HepG2 (cell line): Measurements from ENCODE around the gene SF3B2. TPM values are rescaled to one million over a fixed set of nuclear protein-coding genes. Genes with fewer than 3 reads are reported as not detected.

Experiments
- ATAC-seq: fragments of 200-7000 bp; cut with Tn5 transposase; 3 replicates; pipeline ENCODE4 v1.9.1; 2020; ENCODE audit warnings: mild to moderate bottlenecking, moderate library complexity
- BruUV-seq: library from RNA; stranded (reverse); fragments of 400-500 nt; replicated peaks from 2 replicates; lab custom pipeline; 2021; lab: Mats Ljungman, UMichigan
- CTCF ChIA-PET: fragments of 300-600 bp; formaldehyde crosslinking; extraction: SDS; loops from one replicate; lab custom pipeline; 2021; ENCODE audit warnings: low total read pairs, inconsistent platforms, low intra/inter-chr PET ratio; lab: Yijun Ruan, JAX
- POLR2A ChIA-PET: fragments of 350-600 bp; sonication (Branson Sonifier 250); formaldehyde crosslinking; loops from one replicate; lab custom pipeline; 2020; ENCODE audit warnings: antibody characterized with exemption, inconsistent platforms; lab: Yijun Ruan, JAX
- DNase-seq: peaks from one replicate; pipeline ENCODE4 v3.0.0-alpha.2; 2015; ENCODE audit warnings: low spot score
- FAIRE-seq: peaks from 3 replicates; lab custom pipeline; 2011; peaks lifted over from hg19 to GRCh38; lab: Jason Lieb, UNC
- H2AFZ ChIP-seq: one replicate; pipeline ENCODE4 v1.6.1; 2011; ENCODE audit warnings: low read length, inconsistent platforms
- H3K27ac ChIP-seq: fragments of 300-600 bp; 3 replicates; pipeline ENCODE4 v1.8.0; 2011; ENCODE audit warnings: mixed run types, mild to moderate bottlenecking, mixed read lengths, low read length, inconsistent platforms; ENCODE audit not compliant: insufficient read depth; ENCODE audit errors: extremely low read length
- H3K27me3 ChIP-seq, 2 experiments: fragments of 200-600 bp in 1 of 2; 2 replicates in 1 of 2; 3 replicates in 1 of 2; pipeline versions ENCODE4 v1.6.0 to v1.8.0; 2011; ENCODE audit warnings: low read length in 2 of 2, mild to moderate bottlenecking in 2 of 2, moderate library complexity in 2 of 2, inconsistent platforms in 1 of 2; ENCODE audit not compliant: insufficient read depth in 2 of 2, control insufficient read depth in 1 of 2
- H3K36me3 ChIP-seq, 2 experiments: fragments of 200-600 bp in 1 of 2; replicated peaks in 1 of 2; 2 replicates in 1 of 2; 3 replicates in 1 of 2; pipeline versions ENCODE4 v1.5.1 to v1.8.0; 2011; ENCODE audit warnings: low read length in 2 of 2, inconsistent platforms in 1 of 2; ENCODE audit not compliant: insufficient read depth in 2 of 2, control insufficient read depth in 1 of 2
- H3K4me1 ChIP-seq: 2 replicates; pipeline ENCODE4 v1.5.1; 2012; ENCODE audit warnings: low read length, inconsistent platforms; ENCODE audit not compliant: insufficient read depth
- H3K4me2 ChIP-seq: 2 replicates; pipeline ENCODE4 v1.6.0; 2011; ENCODE audit warnings: low read depth, low read length, inconsistent platforms
- H3K4me3 ChIP-seq, 3 experiments: fragments of 200-600 bp in 1 of 3; sonication (generic), shearing (Covaris generic) in 1 of 3; replicated peaks in 1 of 3; 2 replicates each; pipeline ENCODE4 v1.5.1; 2011 to 2016; ENCODE audit warnings: low read length in 3 of 3, inconsistent platforms in 2 of 3, low read depth in 2 of 3, mild to moderate bottlenecking in 2 of 3, control low read depth in 1 of 3, mixed read lengths in 1 of 3; ENCODE audit not compliant: insufficient read depth in 1 of 3
- H3K79me2 ChIP-seq: one replicate; pipeline ENCODE4 v1.6.1; 2011; ENCODE audit warnings: low read length, inconsistent platforms; ENCODE audit not compliant: insufficient read depth
- H3K9ac ChIP-seq: 2 replicates; pipeline ENCODE4 v1.6.0; 2011; ENCODE audit warnings: mild to moderate bottlenecking, low read depth, low read length, inconsistent platforms; ENCODE audit not compliant: insufficient read depth
- H3K9me3 ChIP-seq: 2 replicates; pipeline ENCODE4 v1.5.1; 2012; ENCODE audit warnings: mild to moderate bottlenecking, low read length
- H4K20me1 ChIP-seq: 2 replicates; pipeline ENCODE4 v1.6.0; 2011; ENCODE audit warnings: inconsistent platforms, mild to moderate bottlenecking, low read length, moderate library complexity; ENCODE audit not compliant: insufficient read depth
- ATF7-NPFF ChIP-seq: sonication (generic); formaldehyde crosslinking; IDR thresholded peaks from 2 replicates; pipeline ENCODE4 v1.8.1; 2023; ENCODE audit warnings: mild to moderate bottlenecking, low read depth, missing genetic modification reagents, moderate library complexity
- ESRRA ChIP-seq: sonication (generic); formaldehyde crosslinking; IDR thresholded peaks from 2 replicates; pipeline ENCODE4 v1.5.1; 2020; ENCODE audit warnings: mild to moderate bottlenecking, low read depth, missing genetic modification reagents
- HCFC1 ChIP-seq: fragments of 150-350 bp; IDR thresholded peaks from 2 replicates; pipeline ENCODE4 v1.6.1; 2014; ENCODE audit warnings: low read depth, low read length
- HOXA7 ChIP-seq: sonication (generic); formaldehyde crosslinking; IDR thresholded peaks from 2 replicates; pipeline ENCODE4 v1.8.1; 2022; ENCODE audit warnings: mild to moderate bottlenecking, missing genetic modification reagents, moderate library complexity
- MTA1 ChIP-seq: sonication (generic); formaldehyde crosslinking; IDR thresholded peaks from 2 replicates; pipeline ENCODE4 v1.4.0; 2020; ENCODE audit warnings: missing genetic modification reagents, mild to moderate bottlenecking, borderline replicate concordance
- PAF1 ChIP-seq: IDR thresholded peaks from 2 replicates; pipeline ENCODE4 v1.6.1; 2016; ENCODE audit warnings: missing genetic modification reagents, missing compliant biosample characterization
- POLR2A ChIP-seq, 2 experiments: IDR thresholded peaks; 2 replicates each; pipeline ENCODE4 v1.6.1; 2011; ENCODE audit warnings: low read depth in 2 of 2, low read length in 2 of 2, mild to moderate bottlenecking in 1 of 2, moderate library complexity in 1 of 2; ENCODE audit not compliant: insufficient read depth in 1 of 2
- POLR2AphosphoS5 ChIP-seq: IDR thresholded peaks from 2 replicates; pipeline ENCODE4 v1.6.1; 2012; ENCODE audit warnings: low read depth, low read length
- REPIN1 ChIP-seq: sonication (generic); formaldehyde crosslinking; IDR thresholded peaks from 2 replicates; pipeline ENCODE4 v1.8.0; 2022; ENCODE audit warnings: missing genetic modification reagents, low read depth, mild to moderate bottlenecking, borderline replicate concordance
- SALL1 ChIP-seq: sonication (generic); formaldehyde crosslinking; IDR thresholded peaks from 2 replicates; pipeline ENCODE4 v1.8.0; 2022; ENCODE audit warnings: mild to moderate bottlenecking, missing genetic modification reagents
- SP4 ChIP-seq: sonication (generic); formaldehyde crosslinking; IDR thresholded peaks from 2 replicates; pipeline ENCODE4 v1.8.1; 2023; ENCODE audit warnings: mild to moderate bottlenecking, missing genetic modification reagents
- SRSF4 ChIP-seq: fragments of 200-400 bp; formaldehyde crosslinking; IDR thresholded peaks from one replicate; pipeline ENCODE4 v1.6.1; 2018; ENCODE audit warnings: mild to moderate bottlenecking, low read depth, low read length, moderate library complexity; ENCODE audit not compliant: poor library complexity, severe bottlenecking
- TBX2 ChIP-seq: sonication (generic); formaldehyde crosslinking; IDR thresholded peaks from 2 replicates; pipeline ENCODE4 v1.5.0; 2020; ENCODE audit warnings: missing genetic modification reagents, mild to moderate bottlenecking, borderline replicate concordance
- ZBTB42 ChIP-seq: sonication (generic); formaldehyde crosslinking; IDR thresholded peaks from 2 replicates; pipeline ENCODE4 v1.5.0; 2020; ENCODE audit warnings: mild to moderate bottlenecking, missing genetic modification reagents
- ZNF18 ChIP-seq: sonication (generic); formaldehyde crosslinking; IDR thresholded peaks from 2 replicates; pipeline ENCODE4 v1.8.0; 2022; ENCODE audit warnings: mild to moderate bottlenecking, missing genetic modification reagents; ENCODE audit not compliant: insufficient replicate concordance
- ZNF703 ChIP-seq: sonication (generic); formaldehyde crosslinking; IDR thresholded peaks from 2 replicates; pipeline ENCODE4 v1.5.1; 2020; ENCODE audit warnings: missing genetic modification reagents, mild to moderate bottlenecking, moderate library complexity, borderline replicate concordance
- ZNF780A ChIP-seq: sonication (generic); formaldehyde crosslinking; IDR thresholded peaks from 2 replicates; pipeline ENCODE4 v1.8.0; 2022; ENCODE audit warnings: mild to moderate bottlenecking, missing genetic modification reagents, moderate library complexity
- WGBS: methylation state at CpG from one replicate; pipeline ENCODE4 v1.1.6; 2017; ENCODE audit warnings: low lambda C conversion rate; 5-methylcytosine and 5-hydroxymethylcytosine counted together
- in situ Hi-C: cut with HindIII; loops from 2 replicates; pipeline ENCODE4 v1.10.0; 2017; ENCODE audit warnings: low pct_unique_long_range_greater_than_20kb; ENCODE audit not compliant: extremely low pct_ligation_motif_present
- intact Hi-C: fragments of 100-400 bp; cut with micrococcal nuclease; formaldehyde crosslinking; loops from one replicate; pipeline ENCODE4 v1.10.0; 2022; ENCODE audit not compliant: unreplicated experiment
- polyA plus RNA-seq, 8 experiments: library from polyadenylated mRNA; depleted of rRNA in 3 of 8; stranded (reverse) in 7 of 8; unstranded in 1 of 8; fragments of >200 nt; fragmentation: Illumina TruSeq in 4 of 8; extraction: Trizol in 4 of 8; gene quantifications; 2 replicates each; pipeline versions ENCODE4 v1.2.1 to v1.2.3, GENCODE V29; 2011 to 2016; ENCODE audit warnings: low read depth in 4 of 8, missing spikeins in 1 of 8, mixed read lengths in 1 of 8; ENCODE audit not compliant: insufficient read depth in 1 of 8
- total RNA-seq, 5 experiments: library from RNA; depleted of rRNA; stranded (reverse); fragments of >200 nt; fragmentation: Illumina TruSeq; extraction: Trizol; gene quantifications; 2 replicates each; pipeline ENCODE4 v1.2.3, GENCODE V29; 2016; ENCODE audit warnings: low read depth in 1 of 5
- TF ChIP-seq, protein P1 (sequence below): sonication (generic); formaldehyde crosslinking; IDR thresholded peaks from 2 replicates; pipeline ENCODE4 v1.4.0; 2020; ENCODE audit warnings: mild to moderate bottlenecking, low read depth, missing genetic modification reagents
- TF ChIP-seq, protein P2 (sequence below): IDR thresholded peaks from 2 replicates; pipeline ENCODE4 v1.6.1; 2016; ENCODE audit warnings: control low read depth

SF3B2 gene
- total and polyA plus RNA-seq, 2 of the 13 experiments (the other 11 are each of a cell fraction or from before 2014, with no cell fraction given), result 70.4 to 153 TPM

DNA sequence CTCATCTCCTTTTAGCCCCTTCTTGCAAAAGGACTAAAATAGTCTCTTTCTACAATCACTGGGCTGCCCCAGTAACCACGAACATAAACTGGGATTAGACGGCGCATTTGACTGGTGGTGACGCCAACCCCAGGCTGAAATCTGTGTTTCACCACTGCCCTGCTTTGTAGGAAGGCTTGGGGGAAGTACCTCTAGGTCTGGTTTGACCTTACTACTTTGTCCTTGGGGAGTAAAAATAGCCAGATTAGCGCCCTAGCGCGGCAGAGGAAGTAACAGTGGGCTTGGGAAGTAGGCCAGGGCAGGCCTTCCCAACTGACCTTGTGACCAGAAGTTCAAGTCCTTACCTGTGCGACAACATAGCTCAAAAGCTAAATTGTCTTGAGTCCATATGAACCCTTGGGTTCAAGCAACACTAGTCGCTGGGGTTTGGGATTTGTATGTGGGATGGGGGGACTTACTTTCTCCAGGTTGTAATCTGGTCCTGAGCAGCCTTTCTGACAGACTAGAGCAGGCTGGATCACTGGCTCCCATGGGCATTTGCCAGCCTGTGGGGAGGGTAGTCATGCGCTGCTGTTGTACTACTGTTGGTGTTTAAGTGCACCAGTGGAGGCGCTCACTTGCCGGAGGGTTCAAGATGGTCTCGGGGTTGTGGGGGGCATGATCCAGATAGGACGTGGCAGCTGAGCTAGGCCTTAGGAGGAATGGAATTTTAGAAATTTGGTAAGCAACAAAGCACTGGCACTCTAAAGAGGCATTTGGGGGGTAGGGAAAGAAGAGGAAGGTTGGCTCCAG is 17.0 kb downstream of the SF3B2 start:
- no peak for FAIRE-seq
- in situ Hi-C loops (loop anchor here (5.0 kb wide), 1 partner anchor 63 kb away; no protein-coding TSS in a partner anchor), intact Hi-C loops (loop anchor here (1.0 kb wide), 1 partner anchor 65 kb away; no protein-coding TSS in a partner anchor)
- H3K27me3 ChIP-seq, result no peaks in the 10 kb centered on the region
- no peaks in the 10 kb centered on the region for H4K20me1 ChIP-seq
- H3K9ac ChIP-seq, result peak overlapping the region; percentile 75; the same call in 1 of the 2 replicates
- CTCF ChIA-PET, result interaction anchor here (2.7 kb wide), 1 partner anchor 66 kb away, joined by 14 read pairs; no protein-coding TSS in a partner anchor
- peaks cover 11 to 41% of the 10 kb centered on the region in 2 experiments for H3K36me3 ChIP-seq
- peaks cover 59% of the 10 kb centered on the region for H3K4me1 ChIP-seq
- BruUV-seq, result no TSS peak
- H3K4me3 ChIP-seq, result peak overlapping the region; percentile 82 to 88 (median 86); a peak in 3 of 6 replicates
- H3K79me2 ChIP-seq, result peaks cover 23% of the 10 kb centered on the region
- POLR2A ChIA-PET, result interaction anchor here (0.7 to 5.1 kb wide), 4 partner anchors 12 to 220 kb away, joined by 3 to 40 read pairs (median 4); partner anchors contain the start of genes SF3B2 and YIF1A
- peak overlapping the region; percentile 89 for H3K4me2 ChIP-seq
- H2AFZ ChIP-seq, result no peak overlapping the region
- H3K27ac ChIP-seq, result peak overlapping the region; percentile 59
- peak; percentile 12 for DNase-seq
- peak; percentile 31 for ATAC-seq
- H3K9me3 ChIP-seq, result no peaks in the 10 kb centered on the region
- 81% methylated on average over 13 of the region's 14 CpGs for WGBS
- TF ChIP-seq ZNF18 (CRISPR knock-in tag) (no peak), ZBTB42 (no peak), SP4 (CRISPR knock-in tag) (0 out of 2 replicates have a peak, but pooled peaks have one; percentile 39), ZNF703 (no peak), PAF1 (CRISPR knock-in tag) (no peak), HCFC1 (no peak), ATF7-NPFF (CRISPR knock-in tag) (no peak), SALL1 (CRISPR knock-in tag) (no peak), POLR2A (IDR thresholded peaks at IDR 0.05; ENCODE audit: insufficient read depth in 1 of 2, low read depth in 2 of 2, low read length in 2 of 2) (0 out of 4 replicates have a peak, but pooled peaks of 1 of the 2 experiments have one; percentile 14), SRSF4 (no peak), HOXA7 (CRISPR knock-in tag) (no peak), POLR2AphosphoS5 (0 out of 2 replicates have a peak, but pooled peaks have one; percentile 2), TBX2 (0 out of 2 replicates have a peak, but pooled peaks have one; percentile 5), MTA1 (CRISPR knock-in tag) (0 out of 2 replicates have a peak, but pooled peaks have one; percentile 6), REPIN1 (CRISPR knock-in tag) (no peak), ESRRA (CRISPR knock-in tag) (0 out of 2 replicates have a peak, but pooled peaks have one; percentile 24), ZNF780A (CRISPR knock-in tag) (no peak)
- TF ChIP-seq, protein P1, sequence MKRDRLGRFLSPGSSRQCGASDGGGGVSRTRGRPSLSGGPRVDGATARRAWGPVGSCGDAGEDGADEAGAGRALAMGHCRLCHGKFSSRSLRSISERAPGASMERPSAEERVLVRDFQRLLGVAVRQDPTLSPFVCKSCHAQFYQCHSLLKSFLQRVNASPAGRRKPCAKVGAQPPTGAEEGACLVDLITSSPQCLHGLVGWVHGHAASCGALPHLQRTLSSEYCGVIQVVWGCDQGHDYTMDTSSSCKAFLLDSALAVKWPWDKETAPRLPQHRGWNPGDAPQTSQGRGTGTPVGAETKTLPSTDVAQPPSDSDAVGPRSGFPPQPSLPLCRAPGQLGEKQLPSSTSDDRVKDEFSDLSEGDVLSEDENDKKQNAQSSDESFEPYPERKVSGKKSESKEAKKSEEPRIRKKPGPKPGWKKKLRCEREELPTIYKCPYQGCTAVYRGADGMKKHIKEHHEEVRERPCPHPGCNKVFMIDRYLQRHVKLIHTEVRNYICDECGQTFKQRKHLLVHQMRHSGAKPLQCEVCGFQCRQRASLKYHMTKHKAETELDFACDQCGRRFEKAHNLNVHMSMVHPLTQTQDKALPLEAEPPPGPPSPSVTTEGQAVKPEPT (CRISPR knock-in tag), result no peak
- TF ChIP-seq, protein P2, sequence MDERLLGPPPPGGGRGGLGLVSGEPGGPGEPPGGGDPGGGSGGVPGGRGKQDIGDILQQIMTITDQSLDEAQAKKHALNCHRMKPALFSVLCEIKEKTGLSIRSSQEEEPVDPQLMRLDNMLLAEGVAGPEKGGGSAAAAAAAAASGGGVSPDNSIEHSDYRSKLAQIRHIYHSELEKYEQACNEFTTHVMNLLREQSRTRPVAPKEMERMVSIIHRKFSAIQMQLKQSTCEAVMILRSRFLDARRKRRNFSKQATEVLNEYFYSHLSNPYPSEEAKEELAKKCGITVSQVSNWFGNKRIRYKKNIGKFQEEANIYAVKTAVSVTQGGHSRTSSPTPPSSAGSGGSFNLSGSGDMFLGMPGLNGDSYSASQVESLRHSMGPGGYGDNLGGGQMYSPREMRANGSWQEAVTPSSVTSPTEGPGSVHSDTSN (CRISPR knock-in tag), result no peak
